IPS-11a (cell line): ENCODE results near the gene FBXL17.
"Not testable (repeated sequence)": the region's sequence is repeated elsewhere in the genome, so short reads cannot be mapped to it uniquely, and the experiment has no call there.

Experiments used
- H3K4me3 ChIP-seq: one replicate; pipeline ENCODE4 v1.5.1; 2013; ENCODE audit warnings: low read depth, low read length, control low read depth

The FBXL17 gene

GRCh38 chr5:108168915-108169314 is 213.0 kb downstream of the FBXL17 start:
- no peak overlapping the region for H3K4me3 ChIP-seq

- H3K4me3 ChIP-seq, result no peak overlapping the region
Observed at GRCh38 chr5:108167174-108167573, 214.7 kb downstream of the FBXL17 start.

- H3K4me3 ChIP-seq, result no peak overlapping the region
Observed at GRCh38 chr5:108164574-108164973, 217.3 kb downstream of the FBXL17 start.

- H3K4me3 ChIP-seq, result not testable (repeated sequence)
Observed at GRCh38 chr5:108152854-108153253, 229.0 kb downstream of the FBXL17 start.

- no peak overlapping the region for H3K4me3 ChIP-seq
Observed at GRCh38 chr5:108149369-108149768, 232.5 kb downstream of the FBXL17 start.

- no peak overlapping the region for H3K4me3 ChIP-seq
Observed at GRCh38 chr5:108148715-108149139, 233.2 kb downstream of the FBXL17 start.

GRCh38 chr5:108146222-108146621 is 235.7 kb downstream of the FBXL17 start:
- no peak overlapping the region for H3K4me3 ChIP-seq

- no peak overlapping the region for H3K4me3 ChIP-seq
Observed at GRCh38 chr5:108145351-108145750, 236.5 kb downstream of the FBXL17 start.

GRCh38 chr5:108144332-108144731 is 237.6 kb downstream of the FBXL17 start:
- no peak overlapping the region for H3K4me3 ChIP-seq

GRCh38 chr5:108143581-108143980 is 238.3 kb downstream of the FBXL17 start:
- no peak overlapping the region for H3K4me3 ChIP-seq

GRCh38 chr5:108141676-108142075 is 240.2 kb downstream of the FBXL17 start:
- H3K4me3 ChIP-seq, result no peak overlapping the region

- H3K4me3 ChIP-seq, result no peak overlapping the region
Observed at GRCh38 chr5:108136493-108136892, 245.4 kb downstream of the FBXL17 start.

GRCh38 chr5:108129129-108129528 is 252.8 kb downstream of the FBXL17 start:
- H3K4me3 ChIP-seq, result no peak overlapping the region

GRCh38 chr5:108125771-108126511 is 256.0 kb downstream of the FBXL17 start:
- H3K4me3 ChIP-seq, result no peak overlapping the region

- no peak overlapping the region for H3K4me3 ChIP-seq
Observed at GRCh38 chr5:108124596-108124995, 257.3 kb downstream of the FBXL17 start.

- H3K4me3 ChIP-seq, result no peak overlapping the region
Observed at GRCh38 chr5:108122702-108123101, 259.2 kb downstream of the FBXL17 start.

GRCh38 chr5:108118813-108119514 is 262.9 kb downstream of the FBXL17 start:
- no peak overlapping the region for H3K4me3 ChIP-seq

- no peak overlapping the region for H3K4me3 ChIP-seq
Observed at GRCh38 chr5:108115673-108116072, 266.2 kb downstream of the FBXL17 start.

GRCh38 chr5:108113950-108114349 is 267.9 kb downstream of the FBXL17 start:
- H3K4me3 ChIP-seq, result no peak overlapping the region

- H3K4me3 ChIP-seq, result no peak overlapping the region
Observed at GRCh38 chr5:108111736-108112135, 270.2 kb downstream of the FBXL17 start.

- no peak overlapping the region for H3K4me3 ChIP-seq
Observed at GRCh38 chr5:108109059-108109458, 272.8 kb downstream of the FBXL17 start.

GRCh38 chr5:108104448-108104847 is 277.4 kb downstream of the FBXL17 start:
- H3K4me3 ChIP-seq, result no peak overlapping the region
